Parathyroid adenoma (tissue), 2 donors: ENCODE measurements around the gene ZCCHC14.

Experiments used
- H2AFZ ChIP-seq: fragments of 300-600 bp; sonication (generic); one replicate; pipeline ENCODE4 v1.7.0; 2017; ENCODE audit warnings: antibody characterized with exemption, mild to moderate bottlenecking
- H3K27ac ChIP-seq: fragments of 300-600 bp; sonication (generic); one replicate; pipeline ENCODE4 v1.7.0; 2017
- H3K27me3 ChIP-seq: fragments of 300-600 bp; sonication (generic); one replicate; pipeline ENCODE4 v1.7.0; 2017; ENCODE audit warnings: low read length; ENCODE audit not compliant: control insufficient read depth, insufficient read depth
- H3K36me3 ChIP-seq: fragments of 300-600 bp; sonication (generic); one replicate; pipeline ENCODE4 v1.7.0; 2017; ENCODE audit warnings: low read length; ENCODE audit not compliant: control insufficient read depth, insufficient read depth
- H3K4me1 ChIP-seq: fragments of 300-600 bp; sonication (generic); one replicate; pipeline ENCODE4 v1.7.0; 2017; ENCODE audit warnings: control low read depth
- H3K4me2 ChIP-seq: fragments of 300-600 bp; sonication (generic); one replicate; pipeline ENCODE4 v1.7.0; 2017; ENCODE audit warnings: low read length
- H3K4me3 ChIP-seq: fragments of 300-600 bp; sonication (generic); one replicate; pipeline ENCODE4 v1.7.0; 2017; ENCODE audit warnings: low read depth, low read length
- H3K79me2 ChIP-seq: fragments of 300-600 bp; sonication (generic); one replicate; pipeline ENCODE4 v1.7.0; 2017; ENCODE audit warnings: control low read depth
- H3K9ac ChIP-seq: fragments of 300-600 bp; sonication (generic); one replicate; pipeline ENCODE4 v1.7.0; 2017; ENCODE audit warnings: mild to moderate bottlenecking
- H3K9me3 ChIP-seq: fragments of 300-600 bp; sonication (generic); one replicate; pipeline ENCODE4 v1.7.0; 2017; ENCODE audit warnings: low read length; ENCODE audit not compliant: control insufficient read depth
- CTCF ChIP-seq: fragments of 300-600 bp; sonication (generic); IDR thresholded peaks from one replicate; pipeline ENCODE4 v1.7.0; 2017; ENCODE audit warnings: antibody characterized with exemption, mild to moderate bottlenecking
- donor health status: primary hyperparathyroidism.

The ZCCHC14 gene

GRCh38 chr16:87432330-87432915 is 60.4 kb downstream of the ZCCHC14 start:
- H3K9ac ChIP-seq: no peak overlapping the region
- no peak overlapping the region for H3K4me2 ChIP-seq
- no peak overlapping the region for H2AFZ ChIP-seq
- TF ChIP-seq CTCF: no peak
- no peaks in the 10 kb centered on the region for H3K4me1 ChIP-seq
- H3K36me3 ChIP-seq: no peaks in the 10 kb centered on the region
- H3K4me3 ChIP-seq: no peak overlapping the region
- no peak overlapping the region for H3K27ac ChIP-seq
- peaks cover 44% of the 10 kb centered on the region for H3K79me2 ChIP-seq
- no peaks in the 10 kb centered on the region for H3K27me3 ChIP-seq
- no peaks in the 10 kb centered on the region for H3K9me3 ChIP-seq

- no peak overlapping the region for H3K4me3 ChIP-seq
- H3K36me3 ChIP-seq: no peaks in the 10 kb centered on the region
- no peak overlapping the region for H3K9ac ChIP-seq
- no peak for TF ChIP-seq CTCF
- no peaks in the 10 kb centered on the region for H3K4me1 ChIP-seq
- H3K4me2 ChIP-seq: no peak overlapping the region
- no peaks in the 10 kb centered on the region for H3K27me3 ChIP-seq
- no peak overlapping the region for H2AFZ ChIP-seq
- no peaks in the 10 kb centered on the region for H3K9me3 ChIP-seq
- peaks cover 46% of the 10 kb centered on the region for H3K79me2 ChIP-seq
- no peak overlapping the region for H3K27ac ChIP-seq
Measured at GRCh38 chr16:87431926-87432325, 60.9 kb downstream of the ZCCHC14 start.

GRCh38 chr16:87426423-87427215 is 66.2 kb downstream of the ZCCHC14 start:
- H3K36me3 ChIP-seq: no peaks in the 10 kb centered on the region
- no peak overlapping the region for H2AFZ ChIP-seq
- no peak for TF ChIP-seq CTCF
- no peak overlapping the region for H3K4me3 ChIP-seq
- no peaks in the 10 kb centered on the region for H3K9me3 ChIP-seq
- no peaks in the 10 kb centered on the region for H3K4me1 ChIP-seq
- H3K27ac ChIP-seq: no peak overlapping the region
- no peak overlapping the region for H3K4me2 ChIP-seq
- H3K9ac ChIP-seq: no peak overlapping the region
- H3K79me2 ChIP-seq: peaks cover 37% of the 10 kb centered on the region
- H3K27me3 ChIP-seq: no peaks in the 10 kb centered on the region

GRCh38 chr16:87425941-87426340 is 66.9 kb downstream of the ZCCHC14 start:
- no peak overlapping the region for H3K4me3 ChIP-seq
- no peak overlapping the region for H3K27ac ChIP-seq
- H3K27me3 ChIP-seq: no peaks in the 10 kb centered on the region
- no peak overlapping the region for H2AFZ ChIP-seq
- H3K9ac ChIP-seq: no peak overlapping the region
- H3K4me1 ChIP-seq: no peaks in the 10 kb centered on the region
- H3K4me2 ChIP-seq: no peak overlapping the region
- H3K36me3 ChIP-seq: no peaks in the 10 kb centered on the region
- peaks cover 41% of the 10 kb centered on the region for H3K79me2 ChIP-seq
- H3K9me3 ChIP-seq: no peaks in the 10 kb centered on the region
- TF ChIP-seq CTCF: no peak
